PC-3 (cell line): ENCODE measurements around the gene AXDND1. TPM values are rescaled to one million over a fixed set of nuclear protein-coding genes. Genes with fewer than 3 reads are reported as not detected.

Experiments
- ATAC-seq: fragments of 200-7000 bp; cut with Tn5 transposase; 2 replicates; pipeline ENCODE4 v1.9.1; 2020; ENCODE audit warnings: mild to moderate bottlenecking, moderate library complexity
- BruUV-seq: library from RNA; stranded (reverse); fragments of 400-500 nt; replicated peaks from 2 replicates; lab custom pipeline; 2021; lab: Mats Ljungman, UMichigan
- CTCF ChIA-PET: fragments of 300-600 bp; sonication (Branson Sonifier 250); formaldehyde crosslinking; loops from one replicate; lab custom pipeline; 2022; ENCODE audit warnings: antibody characterized with exemption; lab: Charles Lee
- POLR2A ChIA-PET: fragments of 300-600 bp; sonication (Branson Sonifier 250); formaldehyde crosslinking; loops from one replicate; lab custom pipeline; 2022; ENCODE audit warnings: antibody characterized with exemption; ENCODE audit not compliant: unreplicated experiment; lab: Charles Lee
- DNase-seq: peaks from one replicate; pipeline ENCODE4 v3.0.0-alpha.2; 2015
- H2AFZ ChIP-seq: fragments of 300-600 bp; sonication (generic); 2 replicates; pipeline ENCODE4 v1.6.0; 2016; ENCODE audit warnings: antibody characterized with exemption, low read length
- H3F3A ChIP-seq: fragments of 300-600 bp; sonication (generic); one replicate; pipeline ENCODE4 v1.6.0; 2017; ENCODE audit warnings: antibody characterized with exemption, low read length, control low read depth, mild to moderate bottlenecking; ENCODE audit not compliant: unreplicated experiment
- H3K27ac ChIP-seq: fragments of 300-600 bp; sonication (generic); 2 replicates; pipeline ENCODE4 v1.5.1; 2016; ENCODE audit warnings: mild to moderate bottlenecking, low read length
- H3K27me3 ChIP-seq: fragments of 300-600 bp; sonication (generic); 2 replicates; pipeline ENCODE4 v1.6.1; 2016; ENCODE audit warnings: low read length, mixed read lengths
- H3K36me3 ChIP-seq: fragments of 300-600 bp; sonication (generic); 2 replicates; pipeline ENCODE4 v1.6.1; 2016; ENCODE audit warnings: low read depth, mixed run types, low read length, mixed read lengths
- H3K4me1 ChIP-seq: fragments of 300-600 bp; sonication (generic); 2 replicates; pipeline ENCODE4 v1.5.1; 2016; ENCODE audit warnings: low read length; ENCODE audit not compliant: insufficient read depth
- H3K4me2 ChIP-seq: fragments of 300-600 bp; sonication (generic); 2 replicates; pipeline ENCODE4 v1.6.0; 2016; ENCODE audit warnings: low read length
- H3K4me3 ChIP-seq: fragments of 300-600 bp; sonication (generic); 2 replicates; pipeline ENCODE4 v1.5.1; 2016; ENCODE audit warnings: mild to moderate bottlenecking, low read length, mixed read lengths
- H3K79me2 ChIP-seq: fragments of 300-600 bp; sonication (generic); 2 replicates; pipeline ENCODE4 v1.6.1; 2017; ENCODE audit warnings: low read length, mixed read lengths
- H3K9ac ChIP-seq: fragments of 300-600 bp; sonication (generic); 2 replicates; pipeline ENCODE4 v1.6.0; 2016; ENCODE audit warnings: mild to moderate bottlenecking, low read length
- H3K9me2 ChIP-seq: fragments of 300-600 bp; sonication (generic); replicated peaks from 2 replicates; pipeline ENCODE4 v1.6.1; 2016; ENCODE audit warnings: mixed run types, low read length, mixed read lengths
- H3K9me3 ChIP-seq: fragments of 300-600 bp; sonication (generic); 2 replicates; pipeline ENCODE4 v1.6.1; 2016; ENCODE audit warnings: low read length, mixed read lengths
- H4K20me1 ChIP-seq: fragments of 300-600 bp; sonication (generic); 2 replicates; pipeline ENCODE4 v1.6.1; 2016; ENCODE audit warnings: low read length, mixed read lengths
- CTCF ChIP-seq: fragments of 300-600 bp; sonication (generic); conservative IDR thresholded peaks from 2 replicates; pipeline ENCODE4 v1.5.1; 2017; ENCODE audit warnings: antibody characterized with exemption, low read depth, mild to moderate bottlenecking, low read length
- EZH2 ChIP-seq: fragments of 300-600 bp; sonication (generic); IDR thresholded peaks from one replicate; pipeline ENCODE4 v1.6.1; 2017; ENCODE audit warnings: antibody characterized with exemption, mild to moderate bottlenecking, low read length; ENCODE audit not compliant: unreplicated experiment
- EZH2phosphoT487 ChIP-seq: fragments of 300-600 bp; sonication (generic); IDR thresholded peaks from 2 replicates; pipeline ENCODE4 v1.6.1; 2018; ENCODE audit warnings: mild to moderate bottlenecking, antibody characterized with exemption, low read length, borderline replicate concordance
- intact Hi-C: fragments of 100-400 bp; cut with micrococcal nuclease; formaldehyde crosslinking; loops from 2 replicates; pipeline ENCODE4 v1.9.0; 2023
- total RNA-seq: library from RNA; depleted of rRNA; stranded (reverse); fragments of >200 nt; gene quantifications from 2 replicates; pipeline ENCODE4 v1.2.3, GENCODE V29; 2014

The AXDND1 gene
- total RNA-seq, 1 experiment from 2014 or later: not detected

GRCh38 chr1:179325836-179326235 lies 39.9 kb upstream of the AXDND1 start:
- ChIA-PET POLR2A (no interaction called here), CTCF (interaction anchor here (0.6 kb wide), 1 partner anchor 132 kb away, joined by 3 read pairs; no protein-coding TSS in a partner anchor)
- Histone ChIP-seq H3K27ac (no peak overlapping the region), H4K20me1 (no peaks in the 10 kb centered on the region), H3K79me2 (no peaks in the 10 kb centered on the region), H2AFZ (no peak overlapping the region), H3K9me3 (no peaks in the 10 kb centered on the region), H3K9me2 (no peaks in the 10 kb centered on the region), H3F3A (no peaks in the 10 kb centered on the region), H3K4me3 (no peak overlapping the region), H3K36me3 (0 out of 2 replicates have a peak, but pooled peaks cover 5% of the 10 kb centered on the region), H3K4me1 (no peaks in the 10 kb centered on the region), H3K4me2 (no peak overlapping the region), H3K9ac (no peak overlapping the region), H3K27me3 (no peaks in the 10 kb centered on the region)
- no TSS peak for BruUV-seq
- ATAC-seq: no peak
- no peak for DNase-seq
- intact Hi-C loops: no loop called here
- no peak for TF ChIP-seq EZH2phosphoT487
- no peak for TF ChIP-seq CTCF
- no peak for TF ChIP-seq EZH2

GRCh38 chr1:179326746-179327145 lies 39.0 kb upstream of the AXDND1 start:
- no peaks in the 10 kb centered on the region for H3K79me2 ChIP-seq
- H3K27me3 ChIP-seq: no peaks in the 10 kb centered on the region
- no peaks in the 10 kb centered on the region for H3F3A ChIP-seq
- no TSS peak for BruUV-seq
- H3K4me3 ChIP-seq: no peak overlapping the region
- H4K20me1 ChIP-seq: no peaks in the 10 kb centered on the region
- no peaks in the 10 kb centered on the region for H3K4me1 ChIP-seq
- 0 out of 2 replicates have a peak, but pooled peaks cover 5% of the 10 kb centered on the region for H3K36me3 ChIP-seq
- CTCF ChIA-PET: no interaction called here
- no peak overlapping the region for H2AFZ ChIP-seq
- H3K9ac ChIP-seq: no peak overlapping the region
- H3K27ac ChIP-seq: no peak overlapping the region
- ATAC-seq (no peak), DNase-seq (no peak)
- no peaks in the 10 kb centered on the region for H3K9me3 ChIP-seq
- H3K9me2 ChIP-seq: no peaks in the 10 kb centered on the region
- TF ChIP-seq EZH2 (no peak), EZH2phosphoT487 (no peak), CTCF (no peak)
- intact Hi-C loops: no loop called here
- no peak overlapping the region for H3K4me2 ChIP-seq
- POLR2A ChIA-PET: no interaction called here

- ChIA-PET POLR2A (no interaction called here), CTCF (no interaction called here)
- no TSS peak for BruUV-seq
Observed at GRCh38 chr1:179327196-179327595, 38.6 kb upstream of the AXDND1 start.

More at GRCh38 chr1:179327196-179327595, 38.6 kb upstream of the AXDND1 start:
- Histone ChIP-seq H2AFZ (no peak overlapping the region), H3K4me1 (no peaks in the 10 kb centered on the region), H3K36me3 (0 out of 2 replicates have a peak, but pooled peaks cover 5% of the 10 kb centered on the region), H3K9me3 (no peaks in the 10 kb centered on the region), H3K9ac (no peak overlapping the region), H3F3A (no peaks in the 10 kb centered on the region), H3K79me2 (no peaks in the 10 kb centered on the region), H3K9me2 (no peaks in the 10 kb centered on the region), H3K4me2 (no peak overlapping the region), H3K27me3 (no peaks in the 10 kb centered on the region), H3K27ac (no peak overlapping the region), H3K4me3 (no peak overlapping the region), H4K20me1 (no peaks in the 10 kb centered on the region)
- no peak for DNase-seq
- no peak for TF ChIP-seq EZH2
- intact Hi-C loops: no loop called here
- ATAC-seq: no peak
